Ammon's horn (tissue), 1 donor: ENCODE results near the gene CDC25B.

ENCODE experiments used
- DNase-seq: peaks from one replicate; pipeline ENCODE4 v3.0.0-alpha.2; 2016; ENCODE audit warnings: low spot score

CDC25B gene

GRCh38 chr20:3804254-3804751 is 8.2 kb downstream of the CDC25B start:
- DNase-seq: no peak

- no peak for DNase-seq
These were observed 8.7 kb downstream of the CDC25B start for GRCh38 chr20:3804781-3805180.

GRCh38 chr20:3808544-3808943 is 12.4 kb downstream of the CDC25B start:
- DNase-seq: no peak

- peak; percentile 96 for DNase-seq
These were observed 15.6 kb downstream of the CDC25B start for GRCh38 chr20:3811467-3812258.

GRCh38 chr20:3812259-3812681 is 16.2 kb downstream of the CDC25B start:
- DNase-seq: no peak

GRCh38 chr20:3812975-3813847 is 17.1 kb downstream of the CDC25B start:
- DNase-seq: no peak

- DNase-seq: no peak
These were observed 17.9 kb downstream of the CDC25B start for GRCh38 chr20:3813848-3814581.

GRCh38 chr20:3814928-3815495 is 18.9 kb downstream of the CDC25B start:
- no peak for DNase-seq

GRCh38 chr20:3815703-3816315 is 19.7 kb downstream of the CDC25B start:
- DNase-seq: no peak

- peak; percentile 64 for DNase-seq
These were observed 22.3 kb downstream of the CDC25B start for GRCh38 chr20:3818155-3819151.

- no peak for DNase-seq
These were observed 23.4 kb downstream of the CDC25B start for GRCh38 chr20:3819411-3820047.

- DNase-seq: peak; percentile 98
These were observed 24.2 kb downstream of the CDC25B start, which contains the start of gene AP5S1 for GRCh38 chr20:3820048-3820900. TSS of gene AP5S1 (plus strand) at chr20:3820547. CDS start at chr20:3822118, 1,571 bp downstream.

GRCh38 chr20:3820901-3821727 is 25.0 kb downstream of the CDC25B start:
- DNase-seq: no peak

- no peak for DNase-seq
These were observed 25.9 kb downstream of the CDC25B start for GRCh38 chr20:3821996-3822395.

GRCh38 chr20:3823881-3824280 is 27.8 kb downstream of the CDC25B start:
- DNase-seq: no peak

- no peak for DNase-seq
These were observed 29.4 kb downstream of the CDC25B start for GRCh38 chr20:3825526-3825925.

- no peak for DNase-seq
These were observed 30.3 kb downstream of the CDC25B start for GRCh38 chr20:3826420-3826819.

GRCh38 chr20:3828798-3829197 is 32.7 kb downstream of the CDC25B start:
- no peak for DNase-seq
